Measurements from ENCODE around the gene SET. TPM values are rescaled to one million over a fixed set of nuclear protein-coding genes. Genes with fewer than 3 reads are reported as not detected.
"Not testable (repeated sequence)": the region's sequence is repeated elsewhere in the genome, so short reads cannot be mapped to it uniquely, and the experiment has no call there.

SET gene
- total RNA-seq, 1 donor from 2014 or later = 663 TPM

GRCh38 chr9:128689820-128690683 lies 1.0 kb downstream of the SET start:
- Histone ChIP-seq H3K36me3 (ENCODE audit: control insufficient read depth, insufficient read depth, low read length) (peaks cover 1% of the 10 kb centered on the region), H3K4me3 (ENCODE audit: low read depth, low read length) (peak overlapping the region; percentile 95), H3K27me3 (ENCODE audit: control insufficient read depth, insufficient read depth, low read length) (no peaks in the 10 kb centered on the region)
- TF ChIP-seq, protein P1, sequence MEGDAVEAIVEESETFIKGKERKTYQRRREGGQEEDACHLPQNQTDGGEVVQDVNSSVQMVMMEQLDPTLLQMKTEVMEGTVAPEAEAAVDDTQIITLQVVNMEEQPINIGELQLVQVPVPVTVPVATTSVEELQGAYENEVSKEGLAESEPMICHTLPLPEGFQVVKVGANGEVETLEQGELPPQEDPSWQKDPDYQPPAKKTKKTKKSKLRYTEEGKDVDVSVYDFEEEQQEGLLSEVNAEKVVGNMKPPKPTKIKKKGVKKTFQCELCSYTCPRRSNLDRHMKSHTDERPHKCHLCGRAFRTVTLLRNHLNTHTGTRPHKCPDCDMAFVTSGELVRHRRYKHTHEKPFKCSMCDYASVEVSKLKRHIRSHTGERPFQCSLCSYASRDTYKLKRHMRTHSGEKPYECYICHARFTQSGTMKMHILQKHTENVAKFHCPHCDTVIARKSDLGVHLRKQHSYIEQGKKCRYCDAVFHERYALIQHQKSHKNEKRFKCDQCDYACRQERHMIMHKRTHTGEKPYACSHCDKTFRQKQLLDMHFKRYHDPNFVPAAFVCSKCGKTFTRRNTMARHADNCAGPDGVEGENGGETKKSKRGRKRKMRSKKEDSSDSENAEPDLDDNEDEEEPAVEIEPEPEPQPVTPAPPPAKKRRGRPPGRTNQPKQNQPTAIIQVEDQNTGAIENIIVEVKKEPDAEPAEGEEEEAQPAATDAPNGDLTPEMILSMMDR (IDR thresholded peaks at IDR 0.05; ENCODE audit: insufficient read depth, low read length, poor library complexity, severe bottlenecking) = no peak
- no peak for DNase-seq (ENCODE audit: low read depth)

- Histone ChIP-seq H3K4me3 (ENCODE audit: low read depth, low read length) (peak overlapping the region; percentile 95), H3K27me3 (ENCODE audit: control insufficient read depth, insufficient read depth, low read length) (no peaks in the 10 kb centered on the region), H3K36me3 (ENCODE audit: control insufficient read depth, insufficient read depth, low read length) (peaks cover 1% of the 10 kb centered on the region)
- DNase-seq (ENCODE audit: low read depth) = no peak
- TF ChIP-seq, protein P1 (IDR thresholded peaks at IDR 0.05; ENCODE audit: insufficient read depth, low read length, poor library complexity, severe bottlenecking) = no peak
These were observed 1.6 kb downstream of the SET start for GRCh38 chr9:128690684-128691034.

DNA sequence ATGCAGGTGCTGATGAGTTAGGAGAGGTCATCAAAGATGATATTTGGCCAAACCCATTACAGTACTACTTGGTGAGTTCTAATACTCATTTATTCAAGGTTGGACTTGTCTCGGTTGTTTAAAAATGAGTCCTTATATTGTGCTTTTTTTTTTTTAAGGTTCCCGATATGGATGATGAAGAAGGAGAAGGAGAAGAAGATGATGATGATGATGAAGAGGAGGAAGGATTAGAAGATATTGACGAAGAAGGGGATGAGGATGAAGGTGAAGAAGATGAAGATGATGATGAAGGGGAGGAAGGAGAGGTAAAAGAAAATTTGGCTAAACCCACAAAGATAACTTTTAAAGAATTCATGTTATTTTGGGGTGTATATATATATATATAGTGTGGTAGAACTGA lies 4.7 kb downstream of the SET start:
- not testable (repeated sequence) for H3K27me3 ChIP-seq (ENCODE audit: control insufficient read depth, insufficient read depth, low read length); H3K36me3 ChIP-seq (ENCODE audit: control insufficient read depth, insufficient read depth, low read length); H3K4me3 ChIP-seq (ENCODE audit: low read depth, low read length); DNase-seq (ENCODE audit: low read depth)

- Histone ChIP-seq H3K27me3 (ENCODE audit: control insufficient read depth, insufficient read depth, low read length) (no peaks in the 10 kb centered on the region), H3K4me3 (ENCODE audit: low read depth, low read length) (no peak overlapping the region), H3K36me3 (ENCODE audit: control insufficient read depth, insufficient read depth, low read length) (peaks cover 1% of the 10 kb centered on the region)
- TF ChIP-seq, protein P1 (IDR thresholded peaks at IDR 0.05; ENCODE audit: insufficient read depth, low read length, poor library complexity, severe bottlenecking) = no peak
- no peak for DNase-seq (ENCODE audit: low read depth)
These were observed 5.3 kb downstream of the SET start for GRCh38 chr9:128694344-128694743.

- TF ChIP-seq, protein P1 (IDR thresholded peaks at IDR 0.05; ENCODE audit: insufficient read depth, low read length, poor library complexity, severe bottlenecking) = no peak
- Histone ChIP-seq H3K36me3 (ENCODE audit: control insufficient read depth, insufficient read depth, low read length) (no peaks in the 10 kb centered on the region), H3K4me3 (ENCODE audit: low read depth, low read length) (no peak overlapping the region), H3K27me3 (ENCODE audit: control insufficient read depth, insufficient read depth, low read length) (no peaks in the 10 kb centered on the region)
- DNase-seq (ENCODE audit: low read depth) = no peak
These were observed 8.1 kb downstream of the SET start for GRCh38 chr9:128696923-128697707.

- H3K36me3 ChIP-seq (ENCODE audit: control insufficient read depth, insufficient read depth, low read length); H3K4me3 ChIP-seq (ENCODE audit: low read depth, low read length); H3K27me3 ChIP-seq (ENCODE audit: control insufficient read depth, insufficient read depth, low read length); DNase-seq (ENCODE audit: low read depth): not testable (repeated sequence)
These were observed 10.2 kb downstream of the SET start for GRCh38 chr9:128699096-128699795.
